MM.1S (cell line): Measurements from ENCODE around the gene CBARP.

Experiments
- DNase-seq: peaks from one replicate; pipeline ENCODE4 v3.0.0-alpha.2; 2015
- H2AFZ ChIP-seq: fragments of 300-600 bp; sonication (generic); 2 replicates; pipeline ENCODE4 v1.6.0; 2016; ENCODE audit warnings: antibody characterized with exemption, low read length
- H3F3A ChIP-seq: fragments of 300-600 bp; sonication (generic); 2 replicates; pipeline ENCODE4 v1.6.1; 2016; ENCODE audit warnings: mild to moderate bottlenecking, antibody characterized with exemption, low read length, moderate library complexity, mixed read lengths; ENCODE audit not compliant: insufficient read depth
- H3K27ac ChIP-seq: fragments of 300-600 bp; sonication (generic); 2 replicates; pipeline ENCODE4 v1.5.1; 2016; ENCODE audit warnings: mild to moderate bottlenecking, low read length
- H3K27me3 ChIP-seq: fragments of 300-600 bp; sonication (generic); replicated peaks from 2 replicates; pipeline ENCODE4 v1.6.0; 2016; ENCODE audit warnings: low read length; ENCODE audit not compliant: insufficient read depth
- H3K36me3 ChIP-seq: fragments of 300-600 bp; sonication (generic); replicated peaks from 2 replicates; pipeline ENCODE4 v1.6.1; 2016; ENCODE audit warnings: mild to moderate bottlenecking, low read length, mixed read lengths; ENCODE audit not compliant: insufficient read depth
- H3K4me1 ChIP-seq: fragments of 300-600 bp; sonication (generic); 2 replicates; pipeline ENCODE4 v1.6.1; 2016; ENCODE audit warnings: low read length, mixed read lengths
- H3K4me2 ChIP-seq: fragments of 300-600 bp; sonication (generic); 2 replicates; pipeline ENCODE4 v1.6.0; 2016; ENCODE audit warnings: low read depth, low read length
- H3K4me3 ChIP-seq: fragments of 300-600 bp; sonication (generic); 2 replicates; pipeline ENCODE4 v1.5.1; 2016; ENCODE audit warnings: low read length, mixed read lengths
- H3K79me2 ChIP-seq: fragments of 300-600 bp; sonication (generic); 2 replicates; pipeline ENCODE4 v1.6.1; 2016; ENCODE audit warnings: mixed run types, low read length, mixed read lengths
- H3K9ac ChIP-seq: fragments of 300-600 bp; sonication (generic); 2 replicates; pipeline ENCODE4 v1.6.1; 2016; ENCODE audit warnings: low read length, mixed read lengths
- H3K9me2 ChIP-seq: fragments of 300-600 bp; sonication (generic); replicated peaks from 2 replicates; pipeline ENCODE4 v1.6.1; 2016; ENCODE audit warnings: mild to moderate bottlenecking, low read length, mixed read lengths; ENCODE audit not compliant: insufficient read depth
- H3K9me3 ChIP-seq: fragments of 300-600 bp; sonication (generic); replicated peaks from 2 replicates; pipeline ENCODE4 v1.6.1; 2016; ENCODE audit warnings: mild to moderate bottlenecking, low read length, mixed read lengths; ENCODE audit not compliant: insufficient read depth
- H4K20me1 ChIP-seq: fragments of 300-600 bp; sonication (generic); 2 replicates; pipeline ENCODE4 v1.6.1; 2016; ENCODE audit warnings: mild to moderate bottlenecking, low read length, moderate library complexity, mixed read lengths; ENCODE audit not compliant: insufficient read depth
- CTCF ChIP-seq: fragments of 300-600 bp; sonication (generic); IDR thresholded peaks from 2 replicates; pipeline ENCODE4 v1.5.1; 2016; ENCODE audit warnings: antibody characterized with exemption, low read length, mixed read lengths
- EZH2 ChIP-seq: fragments of 300-600 bp; sonication (generic); optimal IDR thresholded peaks from 2 replicates; pipeline ENCODE3; 2017; ENCODE audit warnings: low read depth, mild to moderate bottlenecking, antibody characterized with exemption, low read length, mixed read lengths
- EZH2phosphoT487 ChIP-seq: fragments of 300-600 bp; sonication (generic); IDR thresholded peaks from 2 replicates; pipeline ENCODE4 v1.6.1; 2018; ENCODE audit warnings: antibody characterized with exemption, low read length

CBARP gene

GRCh38 chr19:1220976-1221903 is 16.6 kb downstream of the CBARP start:
- H3K79me2 ChIP-seq, result peaks cover 27% of the 10 kb centered on the region
- no peak overlapping the region for H3K27ac ChIP-seq
- H4K20me1 ChIP-seq, result no peaks in the 10 kb centered on the region
- no peaks in the 10 kb centered on the region for H3K4me1 ChIP-seq
- H3K9me3 ChIP-seq, result no peaks in the 10 kb centered on the region
- H3K27me3 ChIP-seq, result no peaks in the 10 kb centered on the region
- no peak overlapping the region for H3K9ac ChIP-seq
- no peaks in the 10 kb centered on the region for H3K9me2 ChIP-seq
- no peaks in the 10 kb centered on the region for H3F3A ChIP-seq
- no peak for DNase-seq
- H3K4me2 ChIP-seq, result no peak overlapping the region
- no peaks in the 10 kb centered on the region for H3K36me3 ChIP-seq
- H2AFZ ChIP-seq, result no peak overlapping the region
- TF ChIP-seq EZH2phosphoT487 (no peak), CTCF (peak; percentile 54)
- no peak overlapping the region for H3K4me3 ChIP-seq

DNA sequence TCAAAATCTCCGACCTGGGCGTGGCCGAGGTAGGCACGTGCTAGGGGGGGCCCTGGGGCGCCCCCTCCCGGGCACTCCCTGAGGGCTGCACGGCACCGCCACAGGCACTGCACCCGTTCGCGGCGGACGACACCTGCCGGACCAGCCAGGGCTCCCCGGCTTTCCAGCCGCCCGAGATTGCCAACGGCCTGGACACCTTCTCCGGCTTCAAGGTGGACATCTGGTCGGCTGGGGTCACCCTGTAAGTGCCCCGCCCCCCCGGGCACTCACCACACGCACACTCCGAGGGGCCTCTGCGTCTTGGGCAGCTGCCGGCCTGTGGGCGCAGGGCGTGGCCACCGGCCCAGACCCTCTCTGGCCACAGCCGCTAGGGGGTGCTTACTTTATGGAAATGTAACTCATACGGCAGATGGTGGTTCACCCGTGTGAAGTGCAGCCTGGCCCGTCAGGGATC is 17.3 kb downstream of the CBARP start:
- TF ChIP-seq CTCF (no peak), EZH2 (no peak), EZH2phosphoT487 (no peak)
- no peaks in the 10 kb centered on the region for H3F3A ChIP-seq
- H3K27me3 ChIP-seq, result no peaks in the 10 kb centered on the region
- H2AFZ ChIP-seq, result no peak overlapping the region
- no peaks in the 10 kb centered on the region for H3K36me3 ChIP-seq
- H3K9ac ChIP-seq, result no peak overlapping the region
- no peaks in the 10 kb centered on the region for H4K20me1 ChIP-seq
- no peaks in the 10 kb centered on the region for H3K9me2 ChIP-seq
- H3K4me1 ChIP-seq, result no peaks in the 10 kb centered on the region
- H3K4me3 ChIP-seq, result no peak overlapping the region
- DNase-seq, result no peak
- peaks cover 34% of the 10 kb centered on the region for H3K79me2 ChIP-seq
- H3K4me2 ChIP-seq, result no peak overlapping the region
- H3K9me3 ChIP-seq, result no peaks in the 10 kb centered on the region
- no peak overlapping the region for H3K27ac ChIP-seq

- H3K9me3 ChIP-seq, result no peaks in the 10 kb centered on the region
- no peaks in the 10 kb centered on the region for H3F3A ChIP-seq
- H3K27ac ChIP-seq, result no peak overlapping the region
- H2AFZ ChIP-seq, result no peak overlapping the region
- no peaks in the 10 kb centered on the region for H3K27me3 ChIP-seq
- H4K20me1 ChIP-seq, result peaks cover 2% of the 10 kb centered on the region; the same call in 1 of the 2 replicates
- no peaks in the 10 kb centered on the region for H3K4me1 ChIP-seq
- H3K9ac ChIP-seq, result no peak overlapping the region
- no peak overlapping the region for H3K4me2 ChIP-seq
- no peaks in the 10 kb centered on the region for H3K36me3 ChIP-seq
- DNase-seq, result no peak
- TF ChIP-seq EZH2phosphoT487 (no peak), EZH2 (no peak), CTCF (no peak)
- H3K9me2 ChIP-seq, result no peaks in the 10 kb centered on the region
- H3K4me3 ChIP-seq, result no peak overlapping the region
- peaks cover 40% of the 10 kb centered on the region for H3K79me2 ChIP-seq
Observed at GRCh38 chr19:1219786-1220476, 17.9 kb downstream of the CBARP start.
